Measurements from ENCODE around the gene SAC3D1.
"Not testable (repeated sequence)": the region's sequence is repeated elsewhere in the genome, so short reads cannot be mapped to it uniquely, and the experiment has no call there.

The SAC3D1 gene

GRCh38 chr11:64999478-64999877 is 41.5 kb upstream of the SAC3D1 start:
- no peak for TF ChIP-seq CTCF (IDR thresholded peaks at IDR 0.05; ENCODE audit: insufficient read depth, missing control alignments)
- FAIRE-seq (no peak), DNase-seq (ENCODE audit: insufficient read length, low spot score) (no peak)

GRCh38 chr11:65002706-65003105 is 38.3 kb upstream of the SAC3D1 start:
- FAIRE-seq (no peak), DNase-seq (ENCODE audit: insufficient read length, low spot score) (no peak)
- no peak for TF ChIP-seq CTCF (IDR thresholded peaks at IDR 0.05; ENCODE audit: insufficient read depth, missing control alignments)

- FAIRE-seq (no peak), DNase-seq (ENCODE audit: insufficient read length, low spot score) (no peak)
- TF ChIP-seq CTCF (IDR thresholded peaks at IDR 0.05; ENCODE audit: insufficient read depth, missing control alignments), result no peak
Measured at GRCh38 chr11:65003282-65003681, 37.7 kb upstream of the SAC3D1 start.

GRCh38 chr11:65003968-65004367 is 37.0 kb upstream of the SAC3D1 start:
- DNase-seq (ENCODE audit: insufficient read length, low spot score); FAIRE-seq: not testable (repeated sequence)

GRCh38 chr11:65008016-65008415 is 33.0 kb upstream of the SAC3D1 start:
- no peak for FAIRE-seq
- DNase-seq (ENCODE audit: insufficient read length, low spot score), result no peak
- no peak for TF ChIP-seq CTCF (IDR thresholded peaks at IDR 0.05; ENCODE audit: insufficient read depth, missing control alignments)

GRCh38 chr11:65008873-65009272 is 32.1 kb upstream of the SAC3D1 start:
- no peak for TF ChIP-seq CTCF (IDR thresholded peaks at IDR 0.05; ENCODE audit: insufficient read depth, missing control alignments)
- no peak for DNase-seq (ENCODE audit: insufficient read length, low spot score)
- no peak for FAIRE-seq

GRCh38 chr11:65013130-65013887 is 27.7 kb upstream of the SAC3D1 start:
- FAIRE-seq (no peak), DNase-seq (ENCODE audit: insufficient read length, low spot score) (peak; percentile 69)
- peak; percentile 62 for TF ChIP-seq CTCF (IDR thresholded peaks at IDR 0.05; ENCODE audit: insufficient read depth, missing control alignments)
